Adrenal gland (tissue), 12 donors: ENCODE data around the gene ANGPTL7. TPM values are rescaled to one million over a fixed set of nuclear protein-coding genes. Genes with fewer than 3 reads are reported as not detected.
"Not testable (repeated sequence)": the region's sequence is repeated elsewhere in the genome, so short reads cannot be mapped to it uniquely, and the experiment has no call there.

Source experiments
- DNase-seq, 7 donors: peaks; one replicate each; pipeline ENCODE4 v3.0.0-alpha.2; 2019 to 2020
- H3K27ac ChIP-seq, 5 donors: fragments of 200-600 bp; sonication (generic) in 4 of 5; 1 replicate in 3 of 5; 2 replicates in 2 of 5; pipeline versions ENCODE4 v1.5.1 to v1.8.0; 2016 to 2020; ENCODE audit warnings: mild to moderate bottlenecking in 1 of 5
- H3K27me3 ChIP-seq: fragments of 200-600 bp; 2 replicates; pipeline ENCODE4 v1.8.0; 2021
- H3K36me3 ChIP-seq, 2 donors: fragments of 200-600 bp; replicated peaks in 1 of 2; 1 replicate in 1 of 2; 2 replicates in 1 of 2; pipeline versions ENCODE4 v1.5.1 to v1.8.0; 2018 to 2022
- H3K4me1 ChIP-seq, 2 donors: fragments of 200-600 bp; replicated peaks in 1 of 2; 1 replicate in 1 of 2; 2 replicates in 1 of 2; pipeline versions ENCODE4 v1.5.1 to v1.8.0; 2018 to 2021
- H3K4me3 ChIP-seq, 4 donors: fragments of 200-600 bp; sonication (generic) in 3 of 4; one replicate each; pipeline ENCODE4 v1.5.1; 2016 to 2018
- H3K9me3 ChIP-seq, 3 donors: fragments of 200-600 bp; sonication (generic) in 1 of 3; replicated peaks in 1 of 3; 1 replicate in 2 of 3; 2 replicates in 1 of 3; pipeline versions ENCODE4 v1.5.1 to v1.8.0; 2016 to 2021
- POLR2A ChIP-seq, 2 donors: fragments of 450-650 bp; IDR thresholded peaks; one replicate each; pipeline ENCODE4 v1.6.1; 2017; ENCODE audit warnings: antibody characterized with exemption in 2 of 2, mild to moderate bottlenecking in 2 of 2, moderate library complexity in 1 of 2
- WGBS, 4 donors: extraction: QIAGEN DNeasy Blood & Tissue Kit in 2 of 4; methylation state at CpG; one replicate each; pipeline versions ENCODE4 v1.1.5 to v1.1.7; 2013 to 2017; 5-methylcytosine and 5-hydroxymethylcytosine counted together
- intact Hi-C, 2 donors: fragments of 100-400 bp; cut with DNase I; formaldehyde crosslinking; loops; one replicate each; pipeline versions ENCODE4 v1.14.1 to v1.15.0; 2022 to 2023
- polyA plus RNA-seq, 3 donors: library from polyadenylated mRNA; stranded (reverse); fragments of 200-250 nt in 2 of 3; fragments of 350-450 nt in 1 of 3; fragmentation: Illumina TruSeq in 1 of 3; extraction: RNeasy Lipid Tissue Mini Kit (QIAGEN cat#74804) in 1 of 3; gene quantifications; one replicate each; pipeline ENCODE4 v1.2.3, GENCODE V29; 2013 to 2014
- total RNA-seq, 9 donors: library from RNA; depleted of rRNA in 4 of 9; stranded (reverse); fragments of >200 nt in 4 of 9; fragments of 120-200 nt in 1 of 9; fragmentation: NEBNext Ultra II Directional in 1 of 9; extraction: Animal tissue kit (Norgen Biotek cat#: 25700) in 1 of 9; gene quantifications; one replicate each; pipeline versions ENCODE4 v1.1.0 to v1.2.4, GENCODE V29; 2013 to 2023
- TF ChIP-seq, protein P1 (sequence below), 6 experiments: fragments of 450-650 bp in 4 of 6; fragments of 200-600 bp in 2 of 6; sonication (generic) in 1 of 6; IDR thresholded peaks; 1 replicate in 5 of 6; 2 replicates in 1 of 6; pipeline versions ENCODE4 v1.5.1 to v1.8.0; 2016 to 2021; ENCODE audit warnings: antibody characterized with exemption in 6 of 6, mild to moderate bottlenecking in 2 of 6, moderate library complexity in 1 of 6
- donor health status: healthy with polysubstance abuse.
- donor health status: Bipolar disorder and iron deficiency.
- donor health status: DM: yes; HTN: yes; CAD: no.
- donor health status: DM: no; HTN: no; CAD: no.
- donor health status: DM: no; HTN: no; CAD: no.
- donor health status: DM: yes; HTN: yes; CAD: no.

Gene ANGPTL7
- total and polyA plus RNA-seq, 12 donors: 0.12 to 8.5 (median 2.1) TPM

DNA sequence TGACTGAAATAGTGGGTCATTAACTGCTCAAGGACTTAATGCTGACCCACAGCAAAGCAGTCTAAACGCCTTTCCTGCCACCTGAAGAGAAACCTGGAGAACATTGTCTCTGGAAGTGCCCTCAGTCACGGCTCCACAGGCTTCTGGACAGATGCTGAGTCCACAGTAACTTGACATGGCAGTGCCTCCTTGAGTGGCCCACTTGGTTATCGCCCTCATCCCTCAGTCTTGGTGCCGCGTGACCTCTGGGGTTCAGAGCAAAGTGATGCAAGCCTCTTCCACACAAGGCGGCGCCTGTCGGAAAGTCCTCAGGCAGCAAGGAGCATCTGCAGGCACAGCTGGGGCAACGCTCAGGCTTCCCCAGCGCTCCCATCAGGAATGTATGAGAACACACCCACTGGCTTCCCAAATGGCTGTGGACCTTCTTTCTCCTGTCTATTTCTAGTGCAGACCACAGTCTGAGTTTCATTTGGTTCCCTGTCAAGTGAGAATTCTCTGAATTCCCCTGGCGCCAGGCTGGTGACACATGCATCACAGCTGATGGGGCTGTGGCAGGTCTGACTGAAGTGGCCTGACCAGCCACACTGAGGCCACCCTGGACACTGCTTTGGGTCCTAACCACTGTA is 13.0 kb upstream of the ANGPTL7 start:
- 93 to 98% (median 96%) methylated on average over 7 to 11 of the region's 11 CpGs for WGBS, 4 donors
- Histone ChIP-seq H3K4me3 (no peak overlapping the region), H3K27ac (no peak overlapping the region), H3K9me3 (no peaks in the 10 kb centered on the region), H3K27me3 (no peaks in the 10 kb centered on the region), H3K36me3 (no peaks in the 10 kb centered on the region), H3K4me1 (peaks cover 3 to 24% of the 10 kb centered on the region in 2 donors)
- TF ChIP-seq, protein P1, sequence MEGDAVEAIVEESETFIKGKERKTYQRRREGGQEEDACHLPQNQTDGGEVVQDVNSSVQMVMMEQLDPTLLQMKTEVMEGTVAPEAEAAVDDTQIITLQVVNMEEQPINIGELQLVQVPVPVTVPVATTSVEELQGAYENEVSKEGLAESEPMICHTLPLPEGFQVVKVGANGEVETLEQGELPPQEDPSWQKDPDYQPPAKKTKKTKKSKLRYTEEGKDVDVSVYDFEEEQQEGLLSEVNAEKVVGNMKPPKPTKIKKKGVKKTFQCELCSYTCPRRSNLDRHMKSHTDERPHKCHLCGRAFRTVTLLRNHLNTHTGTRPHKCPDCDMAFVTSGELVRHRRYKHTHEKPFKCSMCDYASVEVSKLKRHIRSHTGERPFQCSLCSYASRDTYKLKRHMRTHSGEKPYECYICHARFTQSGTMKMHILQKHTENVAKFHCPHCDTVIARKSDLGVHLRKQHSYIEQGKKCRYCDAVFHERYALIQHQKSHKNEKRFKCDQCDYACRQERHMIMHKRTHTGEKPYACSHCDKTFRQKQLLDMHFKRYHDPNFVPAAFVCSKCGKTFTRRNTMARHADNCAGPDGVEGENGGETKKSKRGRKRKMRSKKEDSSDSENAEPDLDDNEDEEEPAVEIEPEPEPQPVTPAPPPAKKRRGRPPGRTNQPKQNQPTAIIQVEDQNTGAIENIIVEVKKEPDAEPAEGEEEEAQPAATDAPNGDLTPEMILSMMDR (IDR thresholded peaks at IDR 0.05): no peak
- no peak for TF ChIP-seq POLR2A (IDR thresholded peaks at IDR 0.05)
- intact Hi-C loops: no loop called here
- DNase-seq: no peak

DNA sequence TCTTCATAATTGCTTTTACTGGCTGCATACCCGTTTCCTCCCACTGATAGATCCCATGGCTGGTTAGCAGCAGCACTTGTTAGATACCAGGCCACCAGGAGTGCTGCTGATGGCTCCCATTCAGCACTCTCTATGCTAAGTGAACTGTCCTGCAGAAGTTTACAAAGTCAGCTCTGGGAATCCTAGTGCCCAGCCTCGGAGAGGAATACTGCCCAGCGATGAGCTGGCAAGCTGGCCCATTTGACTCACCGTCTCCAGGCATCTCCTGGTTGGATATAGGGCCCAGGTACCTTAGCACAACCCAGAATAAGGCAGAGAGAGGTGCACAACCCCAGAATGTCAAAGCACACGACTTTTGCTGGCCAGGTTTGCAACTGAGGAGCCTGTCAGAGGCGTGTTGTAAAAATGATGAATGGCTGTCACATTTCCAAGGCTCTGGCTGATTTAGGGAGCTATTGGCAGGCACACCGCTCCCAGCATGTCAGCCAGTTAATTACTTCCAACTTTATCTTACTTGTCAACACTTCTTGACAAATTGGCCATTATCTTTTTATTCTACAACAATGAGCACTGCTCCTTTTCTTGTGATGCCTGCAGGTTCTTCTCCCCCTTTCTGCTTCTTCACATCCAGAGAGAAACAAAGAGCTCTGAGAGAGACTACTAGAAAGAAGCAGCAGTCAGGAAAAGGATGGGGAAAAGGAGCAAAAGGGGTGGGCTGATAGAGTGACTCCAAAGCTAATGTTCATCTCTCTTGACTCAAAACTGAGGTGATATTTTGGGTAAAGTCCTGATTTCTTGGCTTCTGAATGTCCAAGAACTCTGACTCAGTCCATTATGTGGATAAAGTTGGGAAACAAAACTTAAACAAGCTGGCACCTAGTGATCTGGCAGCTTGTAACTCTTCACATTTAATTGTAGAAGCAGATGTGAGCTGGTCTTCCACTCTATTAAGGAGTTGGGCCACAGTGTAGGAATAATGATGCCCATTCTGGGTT is 10.8 kb upstream of the ANGPTL7 start:
- Histone ChIP-seq H3K4me3 (no peak overlapping the region), H3K36me3 (peaks cover 0 to 5% of the 10 kb centered on the region in 2 donors), H3K27ac (no peak overlapping the region), H3K27me3 (no peaks in the 10 kb centered on the region), H3K9me3 (no peaks in the 10 kb centered on the region), H3K4me1 (peaks cover 3 to 24% of the 10 kb centered on the region in 2 donors)
- DNase-seq: no peak
- intact Hi-C loops: no loop called here
- TF ChIP-seq, protein P1 (IDR thresholded peaks at IDR 0.05): no peak
- TF ChIP-seq POLR2A (IDR thresholded peaks at IDR 0.05): no peak
- 40 to 57% (median 48%) methylated on average over 2 to 7 of the region's 7 CpGs for WGBS, 4 donors

DNA sequence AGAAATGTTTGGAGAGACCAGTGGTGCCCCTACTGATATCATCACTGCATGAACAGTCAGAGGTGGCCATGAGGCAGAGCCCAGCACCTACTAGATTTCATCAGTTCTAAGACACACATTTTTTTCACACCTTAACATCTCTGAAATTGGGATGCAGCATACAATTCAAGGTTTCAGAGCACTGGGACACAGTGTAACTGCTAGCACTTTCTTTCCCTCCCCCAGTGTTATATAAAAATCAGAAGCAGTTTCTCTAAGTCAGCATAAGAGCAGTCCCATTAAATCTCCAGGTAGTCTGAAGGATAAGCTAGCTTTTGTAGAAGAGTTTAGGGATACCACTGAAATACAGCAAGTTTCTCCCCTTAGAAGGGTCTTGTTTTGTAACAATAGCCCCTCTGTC is 10.0 kb upstream of the ANGPTL7 start:
- Histone ChIP-seq H3K4me3 (no peak overlapping the region), H3K27ac (no peak overlapping the region), H3K27me3 (no peaks in the 10 kb centered on the region), H3K4me1 (peaks cover 3 to 24% of the 10 kb centered on the region in 2 donors), H3K36me3 (peaks cover 0 to 5% of the 10 kb centered on the region in 2 donors), H3K9me3 (no peaks in the 10 kb centered on the region)
- TF ChIP-seq, protein P1 (IDR thresholded peaks at IDR 0.05): no peak
- TF ChIP-seq POLR2A (IDR thresholded peaks at IDR 0.05): no peak
- intact Hi-C loops: no loop called here
- DNase-seq: no peak

DNA sequence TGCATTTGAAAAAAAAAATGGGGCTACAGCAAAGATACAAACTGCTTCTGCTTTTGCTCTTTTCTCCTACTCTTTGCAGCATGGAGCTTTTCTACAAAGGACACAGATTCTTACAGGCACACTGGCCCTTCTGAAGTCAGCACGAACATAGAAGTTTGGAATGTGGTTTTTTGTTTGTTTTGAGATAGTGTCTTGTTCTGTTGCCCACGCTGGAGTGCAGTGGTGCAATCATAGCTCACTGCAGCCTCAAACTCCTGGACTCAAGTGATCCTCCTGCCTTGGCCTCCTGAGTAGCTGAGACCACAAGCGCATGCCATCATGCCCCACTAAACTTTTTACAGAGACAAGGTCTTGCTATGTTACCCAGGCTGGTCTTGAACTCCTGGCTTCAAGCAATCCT is 9.4 kb upstream of the ANGPTL7 start:
- peak overlapping the region in 1 of 5 donors; percentile 46 for H3K27ac ChIP-seq
- H3K4me1 ChIP-seq: peaks cover 3 to 24% of the 10 kb centered on the region in 2 donors
- WGBS, 4 donors: 68 to 93% (median 83%) methylated on average over 3 of the region's 3 CpGs

More for the DNA sequence above, 9.4 kb upstream of the ANGPTL7 start:
- H3K4me3 ChIP-seq, H3K9me3 ChIP-seq, H3K27me3 ChIP-seq, H3K36me3 ChIP-seq, DNase-seq, intact Hi-C loops: not testable (repeated sequence)
